ENCODE measurements around the gene EXO1.

The EXO1 gene

DNA sequence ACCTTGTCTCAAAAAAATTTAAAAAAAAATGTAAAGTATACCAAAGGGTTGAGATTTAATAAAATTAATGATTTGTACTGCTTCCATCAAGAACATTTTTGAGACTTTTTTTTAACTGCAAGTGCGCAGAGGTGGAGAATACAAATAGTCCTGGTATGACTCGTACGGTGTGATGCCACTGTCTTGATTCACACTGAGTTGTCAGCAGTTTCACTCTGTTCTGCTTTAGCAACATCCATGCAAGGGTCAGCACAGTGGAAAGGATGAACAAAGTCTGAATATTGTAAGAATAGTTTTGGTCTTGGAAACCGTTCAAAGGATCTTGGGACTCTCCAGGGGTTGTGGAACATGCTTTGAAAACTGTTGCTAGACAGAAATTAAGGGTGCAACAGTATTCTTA, 40.2 kb downstream of the EXO1 start:
- H3K27ac ChIP-seq (replicated peaks): no peak overlapping the region
- no peak for DNase-seq (ENCODE audit: low read depth in 1 of 2, low spot score in 1 of 2)
- H3K4me3 ChIP-seq (replicated peaks; ENCODE audit: insufficient read depth, low read length): no peak overlapping the region
- TF ChIP-seq, protein P1, sequence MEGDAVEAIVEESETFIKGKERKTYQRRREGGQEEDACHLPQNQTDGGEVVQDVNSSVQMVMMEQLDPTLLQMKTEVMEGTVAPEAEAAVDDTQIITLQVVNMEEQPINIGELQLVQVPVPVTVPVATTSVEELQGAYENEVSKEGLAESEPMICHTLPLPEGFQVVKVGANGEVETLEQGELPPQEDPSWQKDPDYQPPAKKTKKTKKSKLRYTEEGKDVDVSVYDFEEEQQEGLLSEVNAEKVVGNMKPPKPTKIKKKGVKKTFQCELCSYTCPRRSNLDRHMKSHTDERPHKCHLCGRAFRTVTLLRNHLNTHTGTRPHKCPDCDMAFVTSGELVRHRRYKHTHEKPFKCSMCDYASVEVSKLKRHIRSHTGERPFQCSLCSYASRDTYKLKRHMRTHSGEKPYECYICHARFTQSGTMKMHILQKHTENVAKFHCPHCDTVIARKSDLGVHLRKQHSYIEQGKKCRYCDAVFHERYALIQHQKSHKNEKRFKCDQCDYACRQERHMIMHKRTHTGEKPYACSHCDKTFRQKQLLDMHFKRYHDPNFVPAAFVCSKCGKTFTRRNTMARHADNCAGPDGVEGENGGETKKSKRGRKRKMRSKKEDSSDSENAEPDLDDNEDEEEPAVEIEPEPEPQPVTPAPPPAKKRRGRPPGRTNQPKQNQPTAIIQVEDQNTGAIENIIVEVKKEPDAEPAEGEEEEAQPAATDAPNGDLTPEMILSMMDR (IDR thresholded peaks at IDR 0.05; ENCODE audit: insufficient read depth, low read length): no peak
- no peak for TF ChIP-seq GABPA (IDR thresholded peaks at IDR 0.05; ENCODE audit: low read depth)
- no peak for TF ChIP-seq POLR2AphosphoS5 (IDR thresholded peaks at IDR 0.05; ENCODE audit: low read depth)
- TF ChIP-seq, protein P2, sequence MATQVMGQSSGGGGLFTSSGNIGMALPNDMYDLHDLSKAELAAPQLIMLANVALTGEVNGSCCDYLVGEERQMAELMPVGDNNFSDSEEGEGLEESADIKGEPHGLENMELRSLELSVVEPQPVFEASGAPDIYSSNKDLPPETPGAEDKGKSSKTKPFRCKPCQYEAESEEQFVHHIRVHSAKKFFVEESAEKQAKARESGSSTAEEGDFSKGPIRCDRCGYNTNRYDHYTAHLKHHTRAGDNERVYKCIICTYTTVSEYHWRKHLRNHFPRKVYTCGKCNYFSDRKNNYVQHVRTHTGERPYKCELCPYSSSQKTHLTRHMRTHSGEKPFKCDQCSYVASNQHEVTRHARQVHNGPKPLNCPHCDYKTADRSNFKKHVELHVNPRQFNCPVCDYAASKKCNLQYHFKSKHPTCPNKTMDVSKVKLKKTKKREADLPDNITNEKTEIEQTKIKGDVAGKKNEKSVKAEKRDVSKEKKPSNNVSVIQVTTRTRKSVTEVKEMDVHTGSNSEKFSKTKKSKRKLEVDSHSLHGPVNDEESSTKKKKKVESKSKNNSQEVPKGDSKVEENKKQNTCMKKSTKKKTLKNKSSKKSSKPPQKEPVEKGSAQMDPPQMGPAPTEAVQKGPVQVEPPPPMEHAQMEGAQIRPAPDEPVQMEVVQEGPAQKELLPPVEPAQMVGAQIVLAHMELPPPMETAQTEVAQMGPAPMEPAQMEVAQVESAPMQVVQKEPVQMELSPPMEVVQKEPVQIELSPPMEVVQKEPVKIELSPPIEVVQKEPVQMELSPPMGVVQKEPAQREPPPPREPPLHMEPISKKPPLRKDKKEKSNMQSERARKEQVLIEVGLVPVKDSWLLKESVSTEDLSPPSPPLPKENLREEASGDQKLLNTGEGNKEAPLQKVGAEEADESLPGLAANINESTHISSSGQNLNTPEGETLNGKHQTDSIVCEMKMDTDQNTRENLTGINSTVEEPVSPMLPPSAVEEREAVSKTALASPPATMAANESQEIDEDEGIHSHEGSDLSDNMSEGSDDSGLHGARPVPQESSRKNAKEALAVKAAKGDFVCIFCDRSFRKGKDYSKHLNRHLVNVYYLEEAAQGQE (IDR thresholded peaks at IDR 0.05; ENCODE audit: insufficient replicate concordance, low read depth): no peak
- TF ChIP-seq SPI1 (IDR thresholded peaks at IDR 0.05; ENCODE audit: borderline replicate concordance, low read depth): no peak
- no peaks in the 10 kb centered on the region for H3K27me3 ChIP-seq (ENCODE audit: insufficient read depth, poor library complexity, severe bottlenecking)

DNA sequence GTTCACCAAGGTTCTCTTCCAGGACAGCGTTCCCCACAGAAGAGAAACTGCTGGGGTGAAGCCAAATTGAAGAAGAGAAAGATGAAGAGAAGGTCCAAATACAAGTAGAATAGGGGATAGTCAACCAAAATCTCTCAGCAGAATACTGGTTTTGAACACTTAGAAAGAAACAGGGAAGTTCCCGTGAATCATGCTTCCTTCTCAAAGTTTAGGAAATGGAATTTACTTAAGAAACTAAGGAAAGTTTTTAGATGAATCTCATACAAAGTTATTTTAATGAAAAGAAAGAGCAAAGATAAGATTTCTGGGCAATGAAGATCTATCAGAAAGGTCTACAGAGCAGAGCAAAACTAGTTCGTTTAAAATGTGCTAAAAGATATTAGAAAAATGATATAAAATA, 43.3 kb downstream of the EXO1 start:
- H3K4me3 ChIP-seq (replicated peaks; ENCODE audit: insufficient read depth, low read length): no peak overlapping the region
- no peak for TF ChIP-seq GABPA (IDR thresholded peaks at IDR 0.05; ENCODE audit: low read depth)
- no peak for TF ChIP-seq SPI1 (IDR thresholded peaks at IDR 0.05; ENCODE audit: borderline replicate concordance, low read depth)
- TF ChIP-seq, protein P2 (IDR thresholded peaks at IDR 0.05; ENCODE audit: insufficient replicate concordance, low read depth): no peak
- TF ChIP-seq, protein P1 (IDR thresholded peaks at IDR 0.05; ENCODE audit: insufficient read depth, low read length): no peak
- no peak for TF ChIP-seq POLR2AphosphoS5 (IDR thresholded peaks at IDR 0.05; ENCODE audit: low read depth)
- DNase-seq (ENCODE audit: low read depth in 1 of 2, low spot score in 1 of 2): no peak
- no peak overlapping the region for H3K27ac ChIP-seq (replicated peaks)
- no peaks in the 10 kb centered on the region for H3K27me3 ChIP-seq (ENCODE audit: insufficient read depth, poor library complexity, severe bottlenecking)

DNA sequence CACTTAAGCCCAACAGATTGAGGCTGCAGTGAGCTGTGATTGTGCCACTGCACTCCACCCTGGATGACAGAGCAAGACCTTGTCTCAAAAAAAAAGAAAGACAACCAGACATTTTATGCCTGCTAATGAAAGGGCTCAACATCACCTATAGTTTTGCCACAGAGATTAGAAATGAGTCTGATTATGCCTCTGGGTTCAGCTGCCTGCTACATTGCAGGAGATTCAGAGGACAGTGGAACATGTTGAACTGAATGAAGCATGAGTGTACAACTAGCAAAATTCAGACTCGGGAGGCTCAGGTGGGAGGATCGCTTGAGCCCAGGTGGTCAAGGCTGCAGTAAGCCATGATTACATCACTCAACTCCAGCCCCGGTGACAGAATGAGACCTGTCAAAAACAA, 46.0 kb downstream of the EXO1 start:
- Histone ChIP-seq H3K4me3 (replicated peaks; ENCODE audit: insufficient read depth, low read length) (no peak overlapping the region), H3K27me3 (ENCODE audit: insufficient read depth, poor library complexity, severe bottlenecking) (no peaks in the 10 kb centered on the region), H3K27ac (replicated peaks) (no peak overlapping the region)
- TF ChIP-seq POLR2AphosphoS5 (IDR thresholded peaks at IDR 0.05; ENCODE audit: low read depth) (no peak), SPI1 (IDR thresholded peaks at IDR 0.05; ENCODE audit: borderline replicate concordance, low read depth) (no peak), GABPA (IDR thresholded peaks at IDR 0.05; ENCODE audit: low read depth) (no peak)
- TF ChIP-seq, protein P1 (IDR thresholded peaks at IDR 0.05; ENCODE audit: insufficient read depth, low read length): no peak
- TF ChIP-seq, protein P2 (IDR thresholded peaks at IDR 0.05; ENCODE audit: insufficient replicate concordance, low read depth): no peak
- no peak for DNase-seq (ENCODE audit: low read depth in 1 of 2, low spot score in 1 of 2)

Measured in HL-60 (cell line).